ENCODE results near the gene SYT7. TPM values are rescaled to one million over a fixed set of nuclear protein-coding genes. Genes with fewer than 3 reads are reported as not detected.

Gene SYT7
- total RNA-seq, 1 experiment from 2014 or later = 2.5 TPM

DNA sequence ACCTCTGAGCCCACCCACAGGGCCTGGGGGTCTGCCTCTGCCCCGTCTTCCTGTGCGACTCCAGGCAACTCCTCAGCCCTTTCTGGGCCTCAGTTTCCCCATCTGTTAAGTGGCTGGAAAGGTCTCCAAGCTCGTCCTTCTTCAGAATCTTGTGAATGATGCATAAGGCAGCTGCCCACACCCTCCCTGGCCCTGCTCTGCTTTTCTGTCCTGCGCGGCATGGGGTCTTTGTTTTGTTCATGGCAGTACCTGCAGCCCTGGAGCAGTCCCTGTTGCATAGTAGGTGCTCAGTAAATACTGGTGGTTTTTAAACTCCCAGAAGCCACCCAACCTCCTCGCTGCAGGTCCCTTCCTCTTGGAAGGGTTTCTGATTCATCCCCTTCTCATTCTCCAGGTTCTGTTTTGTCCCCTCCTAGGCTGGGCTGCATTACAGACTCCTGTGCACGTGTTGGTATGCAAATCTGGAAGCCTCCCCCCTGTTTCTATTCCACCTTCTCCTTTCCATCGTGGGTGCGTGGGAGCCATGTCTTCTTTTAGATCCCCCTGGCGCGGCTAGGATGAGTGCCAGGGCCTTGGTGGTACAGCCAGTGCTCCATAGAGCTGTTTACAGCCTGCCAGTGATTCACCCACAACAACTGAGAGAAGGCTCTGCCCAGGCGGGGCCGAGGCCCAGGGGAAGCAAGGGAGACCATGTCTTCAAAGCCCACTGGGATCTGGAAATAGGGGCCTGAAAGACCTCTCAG is 19.3 kb upstream of the SYT7 start:
- POLR2A ChIA-PET = no interaction called here
- Histone ChIP-seq H3K36me3 (ENCODE audit: control insufficient read depth, insufficient read depth, low read length) (no peaks in the 10 kb centered on the region), H3K4me3 (ENCODE audit: low read depth in 2 of 2, low read length in 2 of 2) (no peak overlapping the region), H3K27me3 (ENCODE audit: control insufficient read depth, insufficient read depth, low read length) (no peaks in the 10 kb centered on the region), H3K27ac (ENCODE audit: low read length) (no peak overlapping the region), H3K4me1 (ENCODE audit: control insufficient read depth, insufficient read depth, low read length) (peaks cover 3% of the 10 kb centered on the region; the same call in 1 of the 2 replicates), H3K9me3 (ENCODE audit: control insufficient read depth, insufficient read depth, low read depth, low read length) (no peaks in the 10 kb centered on the region)
- DNase-seq (ENCODE audit: low read depth, low spot score) = no peak
- intact Hi-C loops (cut with micrococcal nuclease; ENCODE audit: unreplicated experiment) = no loop called here
- in situ Hi-C loops (cut with HindIII; ENCODE audit: low pct_unique_long_range_greater_than_20kb, low sequenced_read_pairs) = no loop called here
- ATAC-seq = no peak
- BruUV-seq (replicated peaks) = no TSS peak
- TF ChIP-seq, protein P1, sequence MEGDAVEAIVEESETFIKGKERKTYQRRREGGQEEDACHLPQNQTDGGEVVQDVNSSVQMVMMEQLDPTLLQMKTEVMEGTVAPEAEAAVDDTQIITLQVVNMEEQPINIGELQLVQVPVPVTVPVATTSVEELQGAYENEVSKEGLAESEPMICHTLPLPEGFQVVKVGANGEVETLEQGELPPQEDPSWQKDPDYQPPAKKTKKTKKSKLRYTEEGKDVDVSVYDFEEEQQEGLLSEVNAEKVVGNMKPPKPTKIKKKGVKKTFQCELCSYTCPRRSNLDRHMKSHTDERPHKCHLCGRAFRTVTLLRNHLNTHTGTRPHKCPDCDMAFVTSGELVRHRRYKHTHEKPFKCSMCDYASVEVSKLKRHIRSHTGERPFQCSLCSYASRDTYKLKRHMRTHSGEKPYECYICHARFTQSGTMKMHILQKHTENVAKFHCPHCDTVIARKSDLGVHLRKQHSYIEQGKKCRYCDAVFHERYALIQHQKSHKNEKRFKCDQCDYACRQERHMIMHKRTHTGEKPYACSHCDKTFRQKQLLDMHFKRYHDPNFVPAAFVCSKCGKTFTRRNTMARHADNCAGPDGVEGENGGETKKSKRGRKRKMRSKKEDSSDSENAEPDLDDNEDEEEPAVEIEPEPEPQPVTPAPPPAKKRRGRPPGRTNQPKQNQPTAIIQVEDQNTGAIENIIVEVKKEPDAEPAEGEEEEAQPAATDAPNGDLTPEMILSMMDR (IDR thresholded peaks at IDR 0.05) = no peak
- TF ChIP-seq POLR2AphosphoS5 (IDR thresholded peaks at IDR 0.05; ENCODE audit: low read depth, low read length) = no peak
- TF ChIP-seq TCF7L2 (IDR thresholded peaks at IDR 0.05; ENCODE audit: low read depth, low read length) = no peak
- TF ChIP-seq, protein P2, sequence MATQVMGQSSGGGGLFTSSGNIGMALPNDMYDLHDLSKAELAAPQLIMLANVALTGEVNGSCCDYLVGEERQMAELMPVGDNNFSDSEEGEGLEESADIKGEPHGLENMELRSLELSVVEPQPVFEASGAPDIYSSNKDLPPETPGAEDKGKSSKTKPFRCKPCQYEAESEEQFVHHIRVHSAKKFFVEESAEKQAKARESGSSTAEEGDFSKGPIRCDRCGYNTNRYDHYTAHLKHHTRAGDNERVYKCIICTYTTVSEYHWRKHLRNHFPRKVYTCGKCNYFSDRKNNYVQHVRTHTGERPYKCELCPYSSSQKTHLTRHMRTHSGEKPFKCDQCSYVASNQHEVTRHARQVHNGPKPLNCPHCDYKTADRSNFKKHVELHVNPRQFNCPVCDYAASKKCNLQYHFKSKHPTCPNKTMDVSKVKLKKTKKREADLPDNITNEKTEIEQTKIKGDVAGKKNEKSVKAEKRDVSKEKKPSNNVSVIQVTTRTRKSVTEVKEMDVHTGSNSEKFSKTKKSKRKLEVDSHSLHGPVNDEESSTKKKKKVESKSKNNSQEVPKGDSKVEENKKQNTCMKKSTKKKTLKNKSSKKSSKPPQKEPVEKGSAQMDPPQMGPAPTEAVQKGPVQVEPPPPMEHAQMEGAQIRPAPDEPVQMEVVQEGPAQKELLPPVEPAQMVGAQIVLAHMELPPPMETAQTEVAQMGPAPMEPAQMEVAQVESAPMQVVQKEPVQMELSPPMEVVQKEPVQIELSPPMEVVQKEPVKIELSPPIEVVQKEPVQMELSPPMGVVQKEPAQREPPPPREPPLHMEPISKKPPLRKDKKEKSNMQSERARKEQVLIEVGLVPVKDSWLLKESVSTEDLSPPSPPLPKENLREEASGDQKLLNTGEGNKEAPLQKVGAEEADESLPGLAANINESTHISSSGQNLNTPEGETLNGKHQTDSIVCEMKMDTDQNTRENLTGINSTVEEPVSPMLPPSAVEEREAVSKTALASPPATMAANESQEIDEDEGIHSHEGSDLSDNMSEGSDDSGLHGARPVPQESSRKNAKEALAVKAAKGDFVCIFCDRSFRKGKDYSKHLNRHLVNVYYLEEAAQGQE (IDR thresholded peaks at IDR 0.05; ENCODE audit: insufficient read depth in 1 of 2, low read depth in 2 of 2, low read length in 1 of 2) = no peak
- no peak for TF ChIP-seq SIN3A (IDR thresholded peaks at IDR 0.05; ENCODE audit: borderline replicate concordance, insufficient read depth, low read depth, low read length)
- CTCF ChIA-PET = interaction anchor here (1.3 kb wide), 1 partner anchor 12 kb away, joined by 5 read pairs; no protein-coding TSS in a partner anchor

DNA sequence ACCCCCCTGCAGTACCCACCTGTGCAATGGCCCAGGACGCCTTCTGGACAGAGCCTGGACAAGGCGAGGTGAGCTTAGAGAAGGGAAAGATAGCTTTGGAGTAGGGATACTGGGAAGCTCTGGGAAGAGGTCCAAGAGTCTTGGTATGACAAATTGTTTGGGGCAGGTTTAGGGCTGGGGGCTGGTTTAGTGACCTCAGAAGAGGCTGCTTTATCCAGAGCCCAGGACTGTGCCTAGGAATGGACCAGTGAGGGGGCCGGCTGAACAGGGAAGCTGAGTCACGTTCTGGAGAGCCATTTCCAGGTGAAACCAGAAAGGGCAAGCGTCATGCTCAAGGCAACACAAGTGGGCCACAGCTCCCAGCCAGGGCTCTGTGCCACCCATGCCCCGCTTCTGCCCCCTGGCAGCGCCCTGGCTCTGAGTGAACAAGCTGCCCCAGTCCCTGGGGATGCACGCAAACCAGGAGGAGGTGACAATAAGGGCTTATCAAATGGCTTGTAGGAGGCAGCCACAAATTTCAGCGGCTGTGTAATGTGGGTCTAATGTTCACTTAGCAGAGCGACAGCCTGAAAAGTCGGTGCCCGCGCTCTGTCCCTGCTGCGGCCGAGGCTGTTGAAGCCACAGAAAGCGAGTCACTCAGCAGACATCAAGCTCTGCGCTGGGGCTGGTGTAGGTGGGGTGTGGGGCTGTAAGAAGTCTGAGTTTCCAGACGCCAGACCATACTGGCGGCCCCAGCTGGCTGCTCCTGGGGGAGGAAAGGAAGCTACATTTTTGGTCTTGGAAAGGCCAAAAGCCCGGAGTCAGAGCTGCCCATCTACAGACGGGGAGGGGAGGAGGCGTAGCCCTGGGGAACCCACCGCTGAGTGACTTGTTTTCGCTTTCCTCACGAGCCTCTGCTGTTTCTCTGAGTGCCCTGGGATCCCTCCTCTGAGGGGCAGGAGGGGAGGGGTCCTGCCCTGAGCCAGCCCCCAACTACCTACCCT is 18.3 kb upstream of the SYT7 start:
- CTCF ChIA-PET = interaction anchor here (0.6 to 1.3 kb wide), 3 partner anchors 11 to 153 kb away, joined by 5 to 6 read pairs (median 5); no protein-coding TSS in a partner anchor
- no TSS peak for BruUV-seq (replicated peaks)
- DNase-seq (ENCODE audit: low read depth, low spot score) = no peak
- Histone ChIP-seq H3K27me3 (ENCODE audit: control insufficient read depth, insufficient read depth, low read length) (no peaks in the 10 kb centered on the region), H3K4me3 (ENCODE audit: low read depth in 2 of 2, low read length in 2 of 2) (no peak overlapping the region), H3K36me3 (ENCODE audit: control insufficient read depth, insufficient read depth, low read length) (no peaks in the 10 kb centered on the region), H3K27ac (ENCODE audit: low read length) (no peak overlapping the region), H3K4me1 (ENCODE audit: control insufficient read depth, insufficient read depth, low read length) (peaks cover 3% of the 10 kb centered on the region; the same call in 1 of the 2 replicates), H3K9me3 (ENCODE audit: control insufficient read depth, insufficient read depth, low read depth, low read length) (no peaks in the 10 kb centered on the region)
- POLR2A ChIA-PET = no interaction called here
- no peak for ATAC-seq
- in situ Hi-C loops (cut with HindIII; ENCODE audit: low pct_unique_long_range_greater_than_20kb, low sequenced_read_pairs) (no loop called here), intact Hi-C loops (cut with micrococcal nuclease; ENCODE audit: unreplicated experiment) (no loop called here)
- no peak for TF ChIP-seq SIN3A (IDR thresholded peaks at IDR 0.05; ENCODE audit: borderline replicate concordance, insufficient read depth, low read depth, low read length)
- TF ChIP-seq TCF7L2 (IDR thresholded peaks at IDR 0.05; ENCODE audit: low read depth, low read length) = no peak
- no peak for TF ChIP-seq POLR2AphosphoS5 (IDR thresholded peaks at IDR 0.05; ENCODE audit: low read depth, low read length)
- TF ChIP-seq, protein P1 (IDR thresholded peaks at IDR 0.05) = no peak
- TF ChIP-seq, protein P2 (IDR thresholded peaks at IDR 0.05; ENCODE audit: insufficient read depth in 1 of 2, low read depth in 2 of 2, low read length in 1 of 2) = no peak
